Stimulated activated CD8-positive, alpha-beta memory T cell treated with anti-CD3 and anti-CD28 coated beads, Interleukin-4, amount 100 ng/mL, for 4 hours (primary cell): ENCODE data around the gene TUBA8.
"Not testable (repeated sequence)": the region's sequence is repeated elsewhere in the genome, so short reads cannot be mapped to it uniquely, and the experiment has no call there.

ENCODE experiments used
- DNase-seq, 2 donors: peaks; one replicate each; pipeline ENCODE4 v3.0.0-alpha.2; 2020; ENCODE audit warnings: low read depth in 2 of 2, low spot score in 1 of 2

Gene TUBA8

GRCh38 chr22:18110194-18110953 is at the start of gene TUBA8:
Gene TUBA8 (plus strand): TSS chr22:18110809. CDS start chr22:18110866, 57 bp downstream.
- peak; percentile 9 to 25 for DNase-seq

DNA sequence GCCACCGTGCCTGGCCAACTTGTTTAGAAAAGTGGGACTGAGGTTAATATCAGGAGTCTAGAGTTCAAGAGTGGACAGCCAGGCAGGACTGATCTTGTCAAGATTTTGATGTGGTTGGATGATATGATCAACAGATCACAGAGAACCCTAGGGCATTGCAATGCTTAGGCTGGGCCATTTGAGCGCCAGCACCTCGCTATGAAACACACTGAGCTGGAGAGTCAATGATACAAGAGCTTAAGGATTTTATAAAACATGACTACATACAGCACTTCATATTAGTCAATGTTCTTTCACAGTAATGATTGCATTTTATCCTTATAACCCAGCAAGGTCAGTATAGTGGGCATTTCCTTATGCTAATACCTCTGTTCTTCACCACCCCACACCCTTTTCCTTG is 48.2 kb upstream of the TUBA8 start:
- no peak for DNase-seq

- DNase-seq: no peak
Observed at GRCh38 chr22:18063306-18063705, 47.3 kb upstream of the TUBA8 start.

DNA sequence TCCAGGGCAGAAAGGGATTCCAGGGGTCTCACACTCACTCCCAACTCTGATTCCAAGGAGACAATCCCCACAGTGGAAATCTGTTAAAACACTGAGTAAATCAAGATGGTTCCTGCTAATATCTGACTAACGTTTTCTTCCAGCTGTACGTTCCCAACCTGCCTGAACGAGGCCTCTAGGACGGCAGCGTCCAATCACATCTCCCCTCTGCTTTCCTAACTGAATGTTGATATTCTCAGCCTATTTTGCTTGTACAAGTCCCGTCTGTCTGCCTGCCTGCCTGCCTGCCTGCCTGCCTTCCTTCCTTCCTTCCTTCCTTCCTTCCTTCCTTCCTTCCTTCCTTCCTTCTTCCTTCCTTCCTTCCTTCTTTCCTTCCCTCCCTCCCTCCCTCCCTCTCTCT is 46.9 kb upstream of the TUBA8 start:
- not testable (repeated sequence) for DNase-seq

DNA sequence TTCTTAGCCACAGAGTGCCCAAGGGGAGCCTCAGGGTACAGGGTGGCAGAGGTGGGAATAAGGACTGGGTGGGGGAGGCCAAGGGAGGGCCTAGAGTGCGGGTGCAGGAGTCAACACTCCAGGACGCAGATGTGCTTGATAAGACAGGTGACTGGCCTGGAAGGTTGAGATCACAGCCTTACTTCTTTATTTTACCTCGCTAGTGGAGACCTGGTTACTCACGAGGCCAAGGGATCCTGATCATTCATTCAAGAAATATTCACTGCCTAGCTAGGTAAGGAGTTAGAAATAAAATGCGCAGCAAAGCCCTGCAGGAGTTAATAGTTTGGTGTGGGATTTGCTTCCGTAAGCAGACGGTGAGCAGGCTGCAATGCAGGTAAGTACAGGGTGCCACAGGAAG is 46.0 kb upstream of the TUBA8 start:
- no peak for DNase-seq

GRCh38 chr22:18065256-18065655 is 45.4 kb upstream of the TUBA8 start:
- no peak for DNase-seq

GRCh38 chr22:18066181-18066859 is 44.3 kb upstream of the TUBA8 start:
- DNase-seq: no peak

- DNase-seq: no peak
Observed at GRCh38 chr22:18067121-18067520, 43.5 kb upstream of the TUBA8 start.

- DNase-seq: no peak
Observed at GRCh38 chr22:18067548-18068341, 42.9 kb upstream of the TUBA8 start.

DNA sequence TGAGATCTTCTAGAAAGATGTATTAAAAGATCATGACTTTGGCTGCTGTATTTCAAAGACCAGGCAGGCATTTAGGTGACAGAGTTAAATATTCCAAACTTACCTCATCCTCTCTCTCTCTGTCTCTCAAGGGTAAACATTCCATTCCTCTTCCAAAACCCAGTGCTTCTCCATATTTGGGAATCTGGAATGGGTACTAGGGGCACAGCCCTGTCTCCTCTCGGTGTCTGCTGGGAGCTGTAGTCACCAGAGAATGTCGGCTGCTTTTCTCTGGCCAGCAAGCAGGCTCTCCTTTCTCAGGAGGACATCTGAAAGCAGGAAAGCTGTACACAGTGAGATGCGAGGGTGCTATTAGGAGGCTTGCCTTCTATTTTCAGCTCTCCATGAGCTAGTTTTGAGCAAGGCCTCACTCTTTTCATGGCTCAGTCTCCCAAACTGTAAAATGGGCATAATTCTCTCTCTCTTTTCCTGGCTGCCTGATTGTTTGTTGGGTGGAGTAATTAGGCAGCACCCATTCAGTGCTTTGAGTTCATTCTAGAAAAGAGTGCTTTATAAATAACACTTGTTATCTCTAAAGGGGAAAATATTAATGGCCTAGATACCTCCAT is 42.1 kb upstream of the TUBA8 start:
- DNase-seq: no peak

GRCh38 chr22:18069041-18069440 is 41.6 kb upstream of the TUBA8 start:
- DNase-seq: no peak

DNA sequence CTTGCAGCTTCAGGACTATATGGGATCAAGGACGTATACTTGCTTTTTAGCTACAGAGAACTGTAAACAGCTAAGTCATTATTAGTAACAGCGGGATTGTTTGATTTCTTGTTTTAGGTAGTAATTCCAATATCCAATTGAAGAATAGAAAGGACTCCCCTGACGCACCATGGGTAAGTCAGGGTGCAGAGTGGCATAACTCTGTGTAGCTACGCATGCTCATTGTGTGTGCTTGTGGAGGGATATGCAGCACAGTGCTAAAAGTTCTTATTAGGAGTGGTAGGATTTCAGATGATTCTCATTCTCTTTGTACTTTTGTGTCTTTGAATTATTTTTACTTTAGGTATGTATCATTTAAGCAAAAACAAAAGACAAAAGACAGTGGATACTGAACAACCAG is 40.6 kb upstream of the TUBA8 start:
- no peak for DNase-seq

DNA sequence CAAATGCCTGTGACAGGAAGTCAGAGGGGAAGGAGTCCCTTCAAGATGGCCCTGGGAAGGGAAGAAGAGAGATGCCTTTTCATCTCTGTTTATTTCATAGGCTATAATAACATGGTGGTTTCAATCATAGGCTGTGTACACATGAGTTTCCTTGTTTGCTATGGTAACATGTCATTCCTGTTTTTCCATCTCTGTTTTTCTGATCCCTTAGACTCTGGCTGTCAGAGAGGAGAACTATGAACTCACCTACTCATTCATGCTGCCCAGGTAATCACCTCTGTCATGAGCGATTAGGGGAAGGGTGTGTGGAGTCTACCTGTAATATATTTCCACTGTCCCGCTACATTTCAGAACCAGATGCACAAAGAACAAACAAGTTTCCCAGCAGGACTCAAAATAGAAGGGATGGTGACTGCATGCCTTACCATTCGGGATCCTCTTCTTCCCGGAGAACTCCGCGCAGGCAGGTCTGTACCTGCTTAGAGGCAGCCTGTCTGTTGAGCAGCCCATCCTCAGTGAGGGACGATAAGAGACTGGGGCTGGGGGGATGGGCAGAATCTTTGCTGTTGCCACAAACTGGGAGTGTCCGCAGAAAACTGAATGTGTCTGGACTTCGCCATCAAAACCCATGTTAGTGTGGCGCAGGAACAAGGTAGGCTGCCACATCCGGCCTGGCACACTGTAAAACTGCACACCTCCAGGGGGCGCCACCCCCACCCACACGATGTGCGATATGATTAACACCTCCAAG is 39.9 kb upstream of the TUBA8 start:
- no peak for DNase-seq

DNA sequence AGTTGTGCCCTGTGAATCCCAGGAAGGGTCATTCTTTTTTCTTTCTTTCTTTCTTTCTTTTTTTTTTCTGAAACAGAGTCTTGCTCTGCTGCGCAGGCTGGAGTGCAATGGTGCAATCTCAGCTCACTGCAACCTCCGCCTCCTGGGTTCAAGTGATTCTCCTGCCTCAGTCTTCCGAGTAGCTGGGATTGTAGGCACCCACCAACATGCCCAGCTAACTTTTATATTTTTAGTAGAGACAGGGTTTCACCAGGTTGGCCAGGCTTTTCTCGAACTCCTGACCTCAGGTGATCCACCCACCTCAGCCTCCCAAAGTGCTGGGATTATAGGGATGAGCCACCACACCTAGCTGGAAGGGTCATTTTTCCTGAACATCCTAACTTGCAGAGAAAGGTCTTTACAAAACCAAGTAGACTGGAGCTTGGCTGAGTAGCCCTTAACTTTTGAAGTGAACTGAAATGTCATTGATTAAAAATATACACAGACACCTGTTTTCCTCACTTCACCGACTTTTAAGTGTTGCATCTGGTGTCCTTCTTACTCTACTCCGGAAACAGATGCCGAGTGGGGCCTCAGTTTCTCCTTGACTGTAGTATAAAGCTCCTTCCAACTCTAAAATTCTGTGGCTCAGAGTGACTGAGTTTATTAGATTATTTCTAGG is 39.2 kb upstream of the TUBA8 start:
- DNase-seq: not testable (repeated sequence)

GRCh38 chr22:18071968-18072310 is 38.7 kb upstream of the TUBA8 start:
- DNase-seq: no peak

- no peak for DNase-seq
Observed at GRCh38 chr22:18073467-18073866, 37.1 kb upstream of the TUBA8 start.

GRCh38 chr22:18073927-18074326 is 36.7 kb upstream of the TUBA8 start:
- not testable (repeated sequence) for DNase-seq

DNA sequence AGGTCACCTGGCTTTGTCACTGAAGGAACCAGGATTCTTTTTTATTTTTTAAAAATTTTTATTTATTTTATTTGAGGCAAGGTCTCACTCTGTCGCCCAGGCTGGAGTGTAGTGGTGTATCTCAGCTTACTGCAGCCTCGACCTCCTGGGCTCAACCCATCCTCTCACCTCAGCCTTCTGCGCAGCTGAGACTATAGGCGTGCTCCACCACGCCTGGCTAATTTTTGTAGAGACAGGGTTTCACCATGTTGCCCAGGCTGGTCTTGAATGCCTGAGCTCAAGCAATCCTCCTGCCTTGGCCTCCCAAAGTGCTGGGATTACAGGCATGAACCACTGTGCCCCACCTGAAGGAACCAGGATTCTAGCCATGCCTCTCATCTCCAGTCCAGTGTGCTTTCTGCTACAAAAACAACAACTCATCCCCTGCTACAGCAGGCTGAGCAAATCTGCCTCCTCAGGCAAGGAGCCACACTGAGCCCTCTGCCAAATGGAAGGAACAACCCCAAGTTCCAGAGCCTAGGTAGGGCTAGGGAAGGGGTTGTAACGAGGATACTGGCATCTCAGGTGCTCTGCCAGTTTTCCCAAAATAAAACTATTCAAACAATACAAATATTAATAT is 35.4 kb upstream of the TUBA8 start:
- DNase-seq: no peak

- DNase-seq: no peak
Observed at GRCh38 chr22:18075720-18076497, 34.7 kb upstream of the TUBA8 start.
